GM10266 (cell line): ENCODE data around the gene DAP3.
"Not testable (repeated sequence)": the region's sequence is repeated elsewhere in the genome, so short reads cannot be mapped to it uniquely, and the experiment has no call there.

ENCODE experiments used
- DNase-seq: peaks from one replicate; pipeline ENCODE4 v3.0.0; 2012; ENCODE audit errors: extremely low spot score
- TF ChIP-seq, protein P1 (sequence below): IDR thresholded peaks from 2 replicates; pipeline ENCODE4 v1.5.1; 2012; ENCODE audit warnings: mild to moderate bottlenecking, low read depth; ENCODE audit not compliant: control insufficient read depth, insufficient read depth; ENCODE audit errors: missing control alignments

DAP3 gene

DNA sequence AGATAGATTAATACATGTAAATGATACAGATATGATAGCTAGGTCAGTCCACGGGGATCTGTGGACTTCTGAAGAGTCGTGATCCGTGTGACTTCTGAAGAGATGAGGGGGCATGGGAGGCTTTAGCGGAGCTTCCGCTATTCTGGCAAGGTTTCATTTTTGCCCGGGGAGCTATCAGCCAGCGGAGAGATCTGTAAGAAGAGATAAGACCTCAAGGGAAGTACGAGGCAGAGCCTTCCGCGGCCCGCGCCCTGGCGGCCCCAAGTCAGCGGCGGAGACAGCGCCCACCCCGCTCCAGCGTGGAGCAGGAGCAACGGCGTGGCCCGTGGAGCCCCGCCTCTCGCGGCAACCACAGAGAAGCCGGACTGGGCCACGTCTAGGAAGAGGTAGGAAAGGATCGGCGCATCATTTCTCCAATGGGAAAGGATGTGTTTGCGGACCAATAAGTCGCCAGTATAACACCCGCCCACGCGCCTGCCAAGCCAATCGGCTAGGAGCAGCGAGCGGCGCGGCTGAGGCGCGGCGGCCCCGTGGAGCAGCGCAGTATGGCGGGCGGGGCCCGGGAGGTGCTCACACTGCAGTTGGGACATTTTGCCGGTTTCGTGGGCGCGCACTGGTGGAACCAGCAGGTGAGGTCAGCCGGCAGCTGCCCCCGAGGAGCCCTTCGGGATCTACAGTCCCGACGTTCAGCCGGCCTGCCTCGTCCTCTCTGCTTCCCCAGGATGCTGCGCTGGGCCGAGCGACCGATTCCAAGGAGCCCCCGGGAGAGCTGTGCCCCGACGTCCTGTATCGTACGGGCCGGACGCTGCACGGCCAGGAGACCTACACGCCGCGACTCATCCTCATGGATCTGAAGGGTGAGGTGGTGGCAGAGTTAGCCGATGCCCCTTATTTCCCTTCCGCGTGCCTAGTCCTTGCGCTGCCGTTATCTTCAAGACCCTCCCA is 56.7 kb downstream of the DAP3 start:
- DNase-seq = peak; percentile 85
- TF ChIP-seq, protein P1, sequence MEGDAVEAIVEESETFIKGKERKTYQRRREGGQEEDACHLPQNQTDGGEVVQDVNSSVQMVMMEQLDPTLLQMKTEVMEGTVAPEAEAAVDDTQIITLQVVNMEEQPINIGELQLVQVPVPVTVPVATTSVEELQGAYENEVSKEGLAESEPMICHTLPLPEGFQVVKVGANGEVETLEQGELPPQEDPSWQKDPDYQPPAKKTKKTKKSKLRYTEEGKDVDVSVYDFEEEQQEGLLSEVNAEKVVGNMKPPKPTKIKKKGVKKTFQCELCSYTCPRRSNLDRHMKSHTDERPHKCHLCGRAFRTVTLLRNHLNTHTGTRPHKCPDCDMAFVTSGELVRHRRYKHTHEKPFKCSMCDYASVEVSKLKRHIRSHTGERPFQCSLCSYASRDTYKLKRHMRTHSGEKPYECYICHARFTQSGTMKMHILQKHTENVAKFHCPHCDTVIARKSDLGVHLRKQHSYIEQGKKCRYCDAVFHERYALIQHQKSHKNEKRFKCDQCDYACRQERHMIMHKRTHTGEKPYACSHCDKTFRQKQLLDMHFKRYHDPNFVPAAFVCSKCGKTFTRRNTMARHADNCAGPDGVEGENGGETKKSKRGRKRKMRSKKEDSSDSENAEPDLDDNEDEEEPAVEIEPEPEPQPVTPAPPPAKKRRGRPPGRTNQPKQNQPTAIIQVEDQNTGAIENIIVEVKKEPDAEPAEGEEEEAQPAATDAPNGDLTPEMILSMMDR = peak; percentile 17

- DNase-seq = not testable (repeated sequence)
These were observed 58.7 kb downstream of the DAP3 start for GRCh38 chr1:155747586-155747985.

DNA sequence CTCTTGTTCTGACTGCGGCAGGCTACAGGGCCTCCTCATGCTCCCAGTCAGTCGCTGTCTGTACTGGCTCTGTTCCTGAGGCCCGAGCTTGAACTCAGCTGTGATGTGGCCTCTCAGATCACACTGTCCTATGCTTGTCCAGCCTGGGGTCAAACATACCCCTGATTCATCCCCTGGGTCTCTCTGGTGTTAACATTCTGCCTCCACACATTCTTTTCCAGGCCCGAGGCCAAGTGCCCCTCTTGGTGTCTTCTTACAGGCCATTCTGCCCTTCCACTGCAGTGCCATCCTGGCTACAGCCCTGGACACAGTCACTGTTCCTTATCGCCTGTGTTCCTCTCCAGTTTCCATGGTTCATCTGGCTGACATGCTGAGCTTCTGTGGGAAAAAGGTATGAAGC is 59.2 kb downstream of the DAP3 start:
- DNase-seq = not testable (repeated sequence)

- DNase-seq = not testable (repeated sequence)
These were observed 70.1 kb downstream of the DAP3 start for GRCh38 chr1:155759017-155759416.

- TF ChIP-seq, protein P1 = no peak
- DNase-seq = no peak
These were observed 71.2 kb downstream of the DAP3 start for GRCh38 chr1:155759966-155760630.

DNA sequence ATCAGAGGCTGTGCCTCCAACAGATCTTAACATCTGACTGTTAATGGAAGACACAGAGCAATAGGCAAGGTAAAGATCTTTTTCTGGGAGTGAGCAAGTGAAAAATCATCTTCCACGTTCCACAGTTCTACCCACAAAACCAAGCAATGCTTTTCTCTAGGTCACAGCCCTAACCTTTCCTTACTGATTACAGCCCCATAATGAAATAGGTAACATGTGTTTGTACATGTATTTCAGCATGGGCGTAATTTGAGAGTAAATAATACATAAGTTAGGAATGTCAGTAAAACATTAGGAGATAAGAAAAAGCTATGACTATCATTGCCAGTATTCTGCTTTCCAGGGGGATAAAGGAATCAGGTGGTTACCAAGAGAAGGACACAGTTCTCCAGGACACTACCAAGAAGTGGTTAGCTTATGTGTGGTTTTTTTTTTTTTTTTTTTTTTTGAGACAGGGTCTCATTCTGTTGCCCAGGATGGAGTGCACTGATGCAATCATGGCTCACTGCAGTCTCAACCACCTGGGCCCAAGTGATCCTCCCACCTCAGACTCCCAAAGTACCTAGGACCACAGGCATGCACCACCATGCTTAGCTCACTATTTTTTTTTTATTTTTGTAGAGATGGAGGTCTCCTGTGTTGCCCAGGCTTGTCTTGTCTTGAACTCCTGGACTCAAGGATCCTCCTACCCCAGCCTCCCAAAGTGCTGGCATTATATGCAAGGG is 72.0 kb downstream of the DAP3 start:
- TF ChIP-seq, protein P1 = no peak
- no peak for DNase-seq

- no peak for DNase-seq
- TF ChIP-seq, protein P1 = no peak
These were observed 73.0 kb downstream of the DAP3 start for GRCh38 chr1:155761736-155762405.

GRCh38 chr1:155763090-155763815 is 74.4 kb downstream of the DAP3 start:
- not testable (repeated sequence) for DNase-seq

- not testable (repeated sequence) for DNase-seq
These were observed 75.1 kb downstream of the DAP3 start for GRCh38 chr1:155763989-155764388.

- DNase-seq = not testable (repeated sequence)
These were observed 78.6 kb downstream of the DAP3 start for GRCh38 chr1:155767399-155767989.
